22Rv1 (cell line): ENCODE data around the gene SV2C.

Experiments
- H3K27ac ChIP-seq: fragments of 450-650 bp; 2 replicates; pipeline ENCODE4 v1.5.1; 2017
- CTCF ChIP-seq: fragments of 450-650 bp; IDR thresholded peaks from 2 replicates; pipeline ENCODE4 v1.5.1; 2017; ENCODE audit warnings: mild to moderate bottlenecking
- ZFX ChIP-seq: fragments of 450-650 bp; IDR thresholded peaks from 2 replicates; pipeline ENCODE4 v1.6.1; 2017; ENCODE audit warnings: antibody characterized with exemption, borderline replicate concordance

The SV2C gene

GRCh38 chr5:76269932-76270610, 186.9 kb downstream of the SV2C start:
- no peak for TF ChIP-seq ZFX
- no peak overlapping the region for H3K27ac ChIP-seq

- TF ChIP-seq ZFX (no peak), CTCF (no peak)
- no peak overlapping the region for H3K27ac ChIP-seq
Measured at GRCh38 chr5:76271836-76272235, 188.7 kb downstream of the SV2C start.

- no peak overlapping the region for H3K27ac ChIP-seq
- TF ChIP-seq ZFX (no peak), CTCF (no peak)
Measured at GRCh38 chr5:76273206-76273885, 190.2 kb downstream of the SV2C start.

- TF ChIP-seq CTCF: no peak
- TF ChIP-seq ZFX: no peak
- no peak overlapping the region for H3K27ac ChIP-seq
Measured at GRCh38 chr5:76274571-76274970, 191.4 kb downstream of the SV2C start.

- no peak overlapping the region for H3K27ac ChIP-seq
- TF ChIP-seq CTCF: no peak
- TF ChIP-seq ZFX: no peak
Measured at GRCh38 chr5:76277736-76278135, 194.6 kb downstream of the SV2C start.

- no peak overlapping the region for H3K27ac ChIP-seq
- TF ChIP-seq CTCF: no peak
Measured at GRCh38 chr5:76278261-76278789, 195.1 kb downstream of the SV2C start.

GRCh38 chr5:76280494-76280893, 197.3 kb downstream of the SV2C start:
- no peak for TF ChIP-seq ZFX
- TF ChIP-seq CTCF: no peak
- H3K27ac ChIP-seq: no peak overlapping the region
